ENCODE measurements around the gene ICOS. TPM values are rescaled to one million over a fixed set of nuclear protein-coding genes. Genes with fewer than 3 reads are reported as not detected.

The ICOS gene
- total RNA-seq, 1 experiment from 2014 or later = not detected

DNA sequence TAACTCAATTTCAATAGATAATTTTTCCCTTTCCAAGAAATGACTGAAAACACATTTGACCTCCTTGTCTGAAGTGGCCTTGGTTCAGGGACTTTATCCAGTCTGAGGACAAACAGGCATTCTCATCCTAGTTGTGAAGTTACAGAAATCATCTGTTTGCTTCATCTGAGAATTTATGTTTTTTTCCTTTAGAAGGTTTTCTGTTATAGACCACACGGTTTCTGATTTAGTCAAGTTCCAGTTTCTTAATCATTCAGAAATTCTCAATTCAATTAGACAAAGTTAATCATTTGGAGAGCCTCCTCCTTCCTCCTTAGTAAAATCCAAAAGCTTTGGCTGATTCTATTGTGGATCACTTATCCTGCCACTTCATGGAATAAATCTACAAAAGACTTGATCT lies 60.9 kb downstream of the ICOS start:
- Histone ChIP-seq H3K4me1 (ENCODE audit: insufficient read depth, low read length) (no peaks in the 10 kb centered on the region), H3K27me3 (ENCODE audit: insufficient read depth, low read length) (no peaks in the 10 kb centered on the region), H3K56ac (ENCODE audit: insufficient read length, low read depth, low read length) (no peak overlapping the region), H2BK15ac (ENCODE audit: low read depth, low read length) (no peak overlapping the region), H3T11ph (ENCODE audit: low read length) (no peak overlapping the region), H3K27ac (ENCODE audit: insufficient read length, low read depth, low read length) (no peak overlapping the region), H2BK20ac (ENCODE audit: low read depth, low read length, poor library complexity, severe bottlenecking) (no peak overlapping the region), H4K8ac (replicated peaks; ENCODE audit: insufficient read length, low read depth, low read length) (no peak overlapping the region), H4K20me1 (ENCODE audit: control insufficient read depth, insufficient read depth, insufficient read length) (no peaks in the 10 kb centered on the region), H2BK12ac (ENCODE audit: insufficient read length, low read depth, low read length) (no peak overlapping the region), H3K23ac (ENCODE audit: insufficient read length, low read depth, low read length) (no peak overlapping the region), H3K4me2 (ENCODE audit: insufficient read depth, insufficient read length, low read length) (no peak overlapping the region), H3K79me2 (ENCODE audit: insufficient read depth, low read length) (no peaks in the 10 kb centered on the region), H4K91ac (ENCODE audit: insufficient read length, low read depth, low read length) (no peak overlapping the region), H2AK5ac (ENCODE audit: insufficient read length, low read length) (no peak overlapping the region), H3K23me2 (ENCODE audit: insufficient read length, low read depth, low read length, poor library complexity, severe bottlenecking) (no peaks in the 10 kb centered on the region), H4K5ac (ENCODE audit: insufficient read length, low read depth, low read length) (no peak overlapping the region), H3K14ac (ENCODE audit: insufficient read depth, low read length) (no peak overlapping the region), H3K4ac (ENCODE audit: low read depth, low read length) (no peak overlapping the region), H3K9ac (ENCODE audit: extremely low read depth, insufficient read length, low read length) (no peak overlapping the region), H3K18ac (ENCODE audit: insufficient read length, low read depth, low read length) (no peak overlapping the region), H2AFZ (ENCODE audit: low read length) (no peak overlapping the region), H2BK120ac (ENCODE audit: low read depth, low read length, poor library complexity, severe bottlenecking) (no peak overlapping the region), H3K79me1 (ENCODE audit: insufficient read depth, low read depth, low read length, poor library complexity, severe bottlenecking) (no peaks in the 10 kb centered on the region), H2BK5ac (ENCODE audit: insufficient read length, low read length) (no peak overlapping the region), H3K9me3 (ENCODE audit: control insufficient read depth, low read depth, low read length) (no peaks in the 10 kb centered on the region)
- TF ChIP-seq, protein P1, sequence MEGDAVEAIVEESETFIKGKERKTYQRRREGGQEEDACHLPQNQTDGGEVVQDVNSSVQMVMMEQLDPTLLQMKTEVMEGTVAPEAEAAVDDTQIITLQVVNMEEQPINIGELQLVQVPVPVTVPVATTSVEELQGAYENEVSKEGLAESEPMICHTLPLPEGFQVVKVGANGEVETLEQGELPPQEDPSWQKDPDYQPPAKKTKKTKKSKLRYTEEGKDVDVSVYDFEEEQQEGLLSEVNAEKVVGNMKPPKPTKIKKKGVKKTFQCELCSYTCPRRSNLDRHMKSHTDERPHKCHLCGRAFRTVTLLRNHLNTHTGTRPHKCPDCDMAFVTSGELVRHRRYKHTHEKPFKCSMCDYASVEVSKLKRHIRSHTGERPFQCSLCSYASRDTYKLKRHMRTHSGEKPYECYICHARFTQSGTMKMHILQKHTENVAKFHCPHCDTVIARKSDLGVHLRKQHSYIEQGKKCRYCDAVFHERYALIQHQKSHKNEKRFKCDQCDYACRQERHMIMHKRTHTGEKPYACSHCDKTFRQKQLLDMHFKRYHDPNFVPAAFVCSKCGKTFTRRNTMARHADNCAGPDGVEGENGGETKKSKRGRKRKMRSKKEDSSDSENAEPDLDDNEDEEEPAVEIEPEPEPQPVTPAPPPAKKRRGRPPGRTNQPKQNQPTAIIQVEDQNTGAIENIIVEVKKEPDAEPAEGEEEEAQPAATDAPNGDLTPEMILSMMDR (conservative IDR thresholded peaks at IDR 0.05) = no peak
- no peak overlapping the region for H3K4me3 Mint-ChIP-seq
- no peaks in the 10 kb centered on the region for H3K9me3 Mint-ChIP-seq
- no peak overlapping the region for H3K27ac Mint-ChIP-seq
- no peaks in the 10 kb centered on the region for H3K4me1 Mint-ChIP-seq
- no peaks in the 10 kb centered on the region; a peak in 1 of 7 replicates for H3K36me3 Mint-ChIP-seq (ENCODE audit: insufficient read depth in 1 of 3, low read depth in 3 of 3)
- no peak for DNase-seq
- H3K27me3 Mint-ChIP-seq (ENCODE audit: low read depth) = peaks cover 5% of the 10 kb centered on the region; the same call in 1 of the 2 replicates
- WGBS (ENCODE audit: extremely low coverage, insufficient read length, low lambda C conversion rate) = no CpG with 5 or more reads among the region's 1 CpG
